Measurements from ENCODE around the gene APC2.

GRCh38 chr19:1481224-1481892 is 31.4 kb downstream of the APC2 start:
- TF ChIP-seq EZH2phosphoT487 (IDR thresholded peaks at IDR 0.05; ENCODE audit: borderline replicate concordance, low read depth, low read length) = no peak
- no peak for TF ChIP-seq CTCF (conservative IDR thresholded peaks at IDR 0.05; ENCODE audit: low read length)
